Activated naive CD8-positive, alpha-beta T cell treated with anti-CD3 and anti-CD28 coated beads, Interleukin-2, amount 50 U/mL, for 16 hours (primary cell): ENCODE data around the gene STARD13.

ENCODE experiments used
- DNase-seq: peaks from one replicate; pipeline ENCODE4 v3.0.0-alpha.2; 2020; ENCODE audit warnings: low read depth, low spot score

The STARD13 gene

DNA sequence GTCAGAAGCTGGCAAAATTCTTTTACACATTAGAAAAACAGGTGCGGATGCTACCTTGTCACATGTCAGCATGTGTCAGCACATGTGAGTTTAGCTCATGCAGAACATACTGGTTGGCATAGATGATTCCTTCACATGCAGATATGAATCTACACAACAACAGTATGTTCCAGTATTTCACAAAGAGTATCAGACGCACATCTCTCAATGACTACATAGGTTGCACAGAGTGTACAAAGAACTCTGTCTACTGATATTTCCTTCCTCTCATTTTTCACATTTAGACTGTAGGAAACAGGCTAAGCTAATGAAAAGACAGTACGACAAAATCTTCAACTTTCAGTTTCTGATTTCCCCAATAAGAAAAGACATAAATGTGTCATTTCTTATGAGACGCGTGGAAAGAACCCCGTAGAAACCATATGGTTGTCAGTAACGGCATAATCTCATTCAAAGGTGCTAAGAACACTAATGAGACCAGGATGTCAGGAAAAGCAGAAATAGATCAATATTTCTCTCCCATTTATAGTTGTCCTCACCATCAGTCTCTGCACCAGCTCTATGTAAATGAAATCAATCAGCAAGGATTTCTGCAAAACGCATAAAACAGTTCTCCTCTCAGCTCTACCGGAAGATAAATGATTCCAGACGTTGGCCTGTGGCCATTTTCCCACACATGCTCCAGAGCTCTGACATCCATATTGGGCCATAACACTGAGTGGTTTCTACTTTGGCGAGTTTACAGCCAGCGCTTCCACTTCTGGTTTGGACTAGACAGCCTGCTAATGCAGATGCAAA is 81.2 kb downstream of the STARD13 start:
- DNase-seq: no peak

DNA sequence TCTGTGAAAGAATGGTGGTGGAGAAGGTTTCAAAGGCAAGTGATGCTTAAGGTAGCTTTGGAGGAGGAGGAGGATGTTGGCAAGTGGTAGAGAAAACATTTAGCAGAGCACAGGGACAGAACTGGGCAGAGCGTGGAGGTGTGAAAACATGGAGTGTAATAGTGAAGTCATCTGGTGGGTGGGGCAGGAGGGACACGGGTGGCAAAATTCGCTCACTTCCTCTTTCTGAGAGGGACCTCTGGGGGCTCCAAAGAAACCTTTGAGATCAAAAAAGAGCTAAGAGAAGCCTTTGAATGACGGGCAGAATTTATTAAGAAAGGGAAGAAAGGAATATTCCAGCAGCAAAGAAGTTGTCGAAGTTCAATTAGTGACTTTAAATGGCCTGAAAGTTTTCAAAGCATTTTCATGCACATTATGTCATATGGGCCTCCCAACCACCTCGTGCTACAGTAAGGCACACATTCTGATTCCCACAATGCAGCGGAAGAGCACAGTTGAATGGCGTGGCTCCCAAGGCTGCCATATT is 82.8 kb downstream of the STARD13 start:
- no peak for DNase-seq

DNA sequence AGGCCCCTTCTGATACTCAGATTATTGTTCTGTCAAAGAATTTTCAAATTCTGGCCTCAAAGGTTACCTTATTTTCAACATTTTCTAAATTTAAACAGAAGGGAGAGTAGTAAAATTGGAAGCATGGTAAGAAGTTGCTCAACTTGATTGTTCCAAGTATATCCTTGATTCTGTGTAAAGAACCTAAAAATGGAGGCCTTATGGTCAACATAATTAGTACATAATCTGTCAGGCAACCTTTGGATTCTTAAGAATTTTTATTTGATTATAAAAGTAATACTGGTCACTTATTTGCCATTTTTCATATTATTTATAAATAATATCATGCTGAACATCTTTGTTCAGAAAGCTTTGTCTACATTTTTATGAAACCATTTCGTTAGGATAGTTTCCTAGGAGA is 83.9 kb downstream of the STARD13 start:
- no peak for DNase-seq

DNA sequence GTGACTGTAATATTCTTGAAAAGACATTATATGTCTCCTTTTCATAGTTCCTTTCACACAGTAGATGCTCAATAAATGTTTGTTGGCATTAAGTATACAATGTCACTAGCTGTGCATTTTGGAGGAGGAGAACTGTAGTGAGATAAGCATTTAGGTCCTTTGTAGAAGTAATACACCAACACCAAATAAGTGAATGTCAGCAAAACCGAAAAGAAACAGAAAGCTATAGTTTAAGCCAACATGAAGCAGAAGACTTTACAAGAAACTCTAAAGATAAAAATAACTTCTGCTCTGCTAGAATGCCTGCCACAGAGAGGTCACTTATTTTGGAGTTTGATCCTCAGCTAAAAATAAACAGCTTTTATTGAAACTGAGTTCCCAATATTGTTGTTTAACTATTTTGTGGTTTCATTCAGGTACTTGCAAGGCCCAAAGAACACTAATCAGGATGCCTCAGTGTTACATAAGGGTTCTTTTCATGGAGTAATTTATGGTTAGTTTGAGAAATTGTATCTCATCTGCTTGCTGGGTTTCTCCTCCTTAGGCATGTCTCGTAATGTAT is 86.2 kb downstream of the STARD13 start:
- DNase-seq: no peak

DNA sequence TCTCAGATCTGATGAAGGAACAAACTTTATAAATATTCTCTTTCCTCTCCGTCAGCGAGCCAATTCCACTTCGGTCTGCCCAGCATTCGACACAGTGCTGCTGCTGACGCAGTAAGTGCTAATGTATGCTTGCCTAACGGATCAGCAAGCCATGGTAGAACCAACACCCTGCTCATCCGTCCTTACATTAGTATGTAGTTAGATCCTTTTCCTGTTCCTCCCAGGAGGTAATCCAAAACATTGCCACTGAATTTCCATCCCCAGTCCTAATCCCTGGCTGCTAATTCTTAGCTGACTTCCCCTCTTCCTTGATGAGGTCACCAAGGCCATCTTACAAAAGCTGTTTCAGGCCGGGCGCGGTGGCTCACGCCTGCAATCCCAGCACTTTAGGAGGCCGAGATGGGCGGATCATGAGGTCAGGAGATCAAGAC is 88.0 kb downstream of the STARD13 start:
- DNase-seq: no peak

DNA sequence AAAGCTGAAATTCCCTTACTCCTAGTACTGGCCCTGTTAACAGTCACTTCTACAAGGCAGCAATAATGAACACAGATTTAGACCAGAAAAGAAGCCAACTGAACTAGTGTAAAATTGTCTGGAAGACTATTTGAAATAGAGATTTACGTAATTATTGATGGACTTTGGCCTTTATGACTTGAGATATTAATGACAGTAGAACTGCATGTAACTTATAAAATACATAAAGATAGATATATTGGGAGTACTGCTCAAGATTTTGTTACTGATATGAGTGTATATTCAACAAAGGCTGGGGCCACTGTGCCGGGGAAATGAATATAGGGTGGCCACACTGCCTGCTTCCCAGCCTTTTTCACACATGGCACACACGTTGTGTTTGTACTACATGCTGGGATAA is 88.8 kb downstream of the STARD13 start:
- DNase-seq: no peak

DNA sequence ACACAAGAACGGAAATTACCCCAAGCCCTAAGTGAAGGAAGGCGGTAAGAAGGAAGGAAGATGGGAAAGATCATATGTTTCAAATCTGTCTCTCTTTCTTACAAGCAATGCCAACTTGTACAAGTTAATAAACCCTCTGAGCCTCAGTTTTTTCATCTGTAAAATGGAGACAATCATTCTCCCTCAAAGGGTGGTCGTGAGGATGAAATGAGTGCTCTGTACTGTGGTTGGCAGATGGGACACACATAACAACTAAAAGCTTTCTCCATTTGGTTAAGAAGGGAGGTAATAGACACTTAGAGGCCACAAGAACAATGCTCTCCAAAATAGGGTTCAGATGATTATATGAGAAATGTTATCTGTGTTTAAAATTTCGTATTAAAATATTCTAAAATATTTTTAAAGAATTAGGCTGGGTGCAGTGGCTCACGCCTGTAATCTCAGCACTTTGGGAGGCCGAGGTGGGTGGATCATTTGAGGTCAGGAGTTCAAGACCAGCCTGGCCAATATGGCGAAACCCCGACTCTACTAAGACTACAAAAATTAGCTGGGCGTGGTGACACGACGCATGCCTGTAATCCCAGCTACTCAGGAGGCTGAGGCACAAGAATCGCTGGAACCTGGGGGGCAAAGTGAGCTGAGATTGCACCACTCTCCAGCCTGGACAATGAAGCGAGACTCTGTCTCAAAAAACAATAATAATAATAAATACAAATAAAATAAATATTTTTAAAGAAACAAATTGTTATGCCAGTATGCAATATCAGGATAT is 89.7 kb downstream of the STARD13 start:
- DNase-seq: no peak

DNA sequence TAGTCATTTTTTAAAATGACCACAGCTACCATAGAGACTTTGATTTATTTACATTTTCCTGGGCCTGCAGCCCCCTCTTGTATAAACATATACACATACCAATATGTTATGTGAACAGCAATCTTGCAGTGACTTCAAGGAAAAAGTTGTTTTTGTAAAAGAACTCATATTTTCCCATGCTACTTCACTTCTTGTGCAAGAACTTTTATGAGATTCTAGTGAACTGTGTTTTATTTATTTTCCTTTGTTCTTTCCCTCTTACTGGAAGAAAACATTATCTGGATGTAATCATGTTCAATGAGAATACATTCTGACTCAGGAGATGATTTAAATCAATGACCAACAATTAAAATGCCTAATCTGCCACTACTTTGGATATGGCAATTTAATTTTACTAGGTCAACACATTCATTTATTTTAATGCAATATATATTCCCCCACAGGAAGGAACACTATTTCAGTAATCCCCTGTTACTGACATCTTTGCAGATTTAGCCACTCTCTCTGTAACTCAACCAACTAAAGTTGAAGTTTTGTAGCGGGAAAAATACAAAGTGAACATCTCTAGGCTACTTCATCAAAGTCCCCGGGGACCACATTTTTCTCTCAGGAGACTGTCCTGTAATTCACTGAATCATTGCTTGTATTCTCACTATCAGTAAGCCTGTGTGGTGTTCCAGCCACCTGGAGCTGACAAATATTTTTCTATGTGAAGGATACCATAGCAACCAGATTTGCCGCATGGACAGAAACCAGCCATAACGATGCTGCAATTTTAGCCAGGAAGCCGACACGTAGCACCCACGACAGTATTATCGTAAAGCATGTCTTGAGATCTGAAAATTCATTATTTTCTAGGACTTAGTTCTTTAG is 90.5 kb downstream of the STARD13 start:
- no peak for DNase-seq

DNA sequence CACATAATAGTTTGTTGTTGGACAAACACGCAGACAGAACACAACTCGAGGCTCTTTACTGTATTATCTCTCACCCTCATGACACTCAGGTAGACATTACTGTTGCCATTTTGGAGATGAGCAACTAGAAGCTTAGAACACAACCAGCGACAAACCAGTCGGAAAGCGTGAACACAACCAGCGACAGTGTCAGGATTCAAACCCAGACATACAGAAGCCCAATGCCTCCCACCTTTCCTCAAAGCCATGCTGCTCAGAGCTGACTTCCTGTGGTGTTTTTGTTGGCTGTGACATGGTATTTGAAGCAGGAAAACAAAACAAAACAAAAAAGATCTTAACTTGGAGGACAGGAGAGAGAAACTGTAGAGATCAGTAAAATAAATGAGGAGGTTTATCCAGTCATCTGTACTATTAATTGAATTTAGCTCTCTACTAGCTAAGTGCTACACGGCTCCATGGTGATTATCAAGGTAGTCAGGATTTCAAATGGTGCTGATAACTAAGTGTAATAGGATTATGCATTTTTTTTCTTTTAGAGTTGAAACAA is 92.1 kb downstream of the STARD13 start:
- no peak for DNase-seq

DNA sequence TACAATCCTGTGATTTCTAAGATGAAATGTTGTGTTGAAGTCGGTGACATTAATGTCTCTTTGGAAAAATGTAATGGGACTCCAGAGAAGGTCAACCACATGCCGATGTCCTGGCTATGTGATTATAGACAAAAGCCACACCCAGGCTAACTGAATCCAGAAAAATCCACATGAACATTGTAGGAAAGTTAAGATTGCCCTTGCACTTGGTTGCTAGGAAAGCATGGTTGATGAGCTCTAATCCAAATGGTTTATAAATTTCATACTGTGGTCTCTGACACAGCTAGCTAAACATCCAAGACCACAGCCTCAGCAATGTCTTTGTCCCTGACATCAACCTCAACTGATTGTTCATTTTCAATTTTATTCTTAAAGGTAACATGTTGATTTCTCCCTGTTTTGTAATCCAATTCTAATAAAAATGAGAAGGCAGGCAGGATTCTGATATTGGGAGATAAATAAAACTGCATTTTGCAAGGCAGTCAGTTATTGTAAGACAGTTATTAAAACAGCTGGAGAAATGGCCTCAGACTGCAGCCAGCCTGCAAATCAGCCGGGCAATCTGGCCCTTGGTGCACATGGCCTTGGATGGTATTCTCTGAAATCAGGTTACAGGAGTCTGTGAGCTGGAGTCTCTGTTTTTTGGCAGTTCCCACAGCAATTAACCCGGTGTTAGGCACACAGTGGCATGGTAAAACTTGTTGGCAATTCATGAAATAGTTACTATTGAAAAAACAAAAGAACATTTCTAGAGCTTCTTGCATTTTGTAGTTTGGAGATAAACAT is 93.9 kb downstream of the STARD13 start:
- no peak for DNase-seq

DNA sequence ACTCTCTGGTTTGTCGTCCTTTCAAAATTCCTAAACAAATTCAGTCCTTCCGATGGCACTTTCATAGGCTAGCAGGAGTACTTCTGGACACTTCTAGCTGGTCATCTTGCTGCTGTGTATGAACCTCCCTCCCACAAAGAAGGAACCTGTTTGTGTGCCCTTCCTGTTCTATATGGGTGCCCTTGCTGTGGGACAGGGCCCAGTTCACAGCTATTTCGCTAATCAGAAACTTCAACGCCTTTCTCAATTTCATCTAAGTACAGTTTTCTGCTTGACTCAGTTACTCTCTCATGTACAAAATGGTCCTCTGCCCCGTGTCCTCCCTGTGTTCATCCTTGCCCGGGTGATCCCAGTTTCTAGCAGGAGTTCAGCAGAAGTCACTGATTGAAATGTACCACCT is 96.1 kb downstream of the STARD13 start:
- no peak for DNase-seq

DNA sequence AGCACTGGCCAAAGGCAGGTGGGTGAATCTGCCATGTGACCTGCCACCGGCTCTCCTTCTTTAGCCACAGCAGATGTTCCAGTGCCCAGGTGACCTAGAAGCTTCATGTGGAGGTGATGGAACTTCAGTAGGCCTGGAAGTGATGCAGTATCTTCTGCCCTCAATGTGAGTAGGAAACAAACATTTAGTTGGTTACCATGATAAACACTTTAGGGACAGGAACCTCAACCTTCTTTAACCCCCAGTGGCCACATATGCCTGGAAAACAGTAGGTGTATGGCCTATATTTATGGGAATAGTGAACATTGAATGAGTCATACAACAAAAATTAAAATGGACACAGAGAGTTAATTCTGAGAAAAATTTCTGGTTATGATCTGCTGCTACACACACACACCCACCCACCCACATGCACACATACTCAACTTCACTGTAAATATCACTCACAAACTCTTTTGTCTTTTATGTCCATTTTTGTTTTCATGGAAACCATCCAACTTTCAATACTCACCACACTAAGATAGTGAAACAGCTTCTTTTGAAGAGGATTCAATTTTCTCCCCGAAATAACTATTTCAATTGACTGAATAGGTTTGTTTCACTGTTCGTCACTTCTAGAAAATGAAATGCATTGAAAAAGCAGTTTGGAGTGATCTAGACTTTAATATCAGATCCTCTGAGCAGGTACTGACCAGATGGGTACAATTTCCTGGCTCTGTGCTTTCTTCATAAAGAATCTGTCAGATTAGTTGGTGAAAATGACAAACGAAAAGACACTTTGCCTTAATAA is 97.3 kb downstream of the STARD13 start:
- no peak for DNase-seq

DNA sequence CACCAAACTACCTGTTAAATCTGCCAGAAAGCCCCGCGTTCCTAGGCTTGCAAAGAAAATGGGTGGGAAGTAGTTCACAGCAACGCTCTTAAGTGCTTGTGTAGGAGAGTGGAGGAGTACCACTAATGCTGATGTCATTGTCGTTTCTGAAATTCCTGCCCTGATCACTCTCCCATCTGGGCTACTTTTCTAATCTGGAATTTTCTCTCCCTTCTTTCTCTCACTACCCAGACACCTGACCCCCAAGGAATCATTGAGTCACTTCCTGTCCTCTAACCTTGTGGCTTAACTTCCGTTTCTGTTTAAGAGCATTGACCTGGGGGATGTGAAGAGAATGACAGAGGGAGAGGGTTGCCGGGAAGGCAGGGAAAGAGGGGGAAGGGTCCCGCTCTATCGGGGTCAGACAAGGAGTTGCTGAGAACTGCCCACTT is 98.7 kb downstream of the STARD13 start:
- no peak for DNase-seq

DNA sequence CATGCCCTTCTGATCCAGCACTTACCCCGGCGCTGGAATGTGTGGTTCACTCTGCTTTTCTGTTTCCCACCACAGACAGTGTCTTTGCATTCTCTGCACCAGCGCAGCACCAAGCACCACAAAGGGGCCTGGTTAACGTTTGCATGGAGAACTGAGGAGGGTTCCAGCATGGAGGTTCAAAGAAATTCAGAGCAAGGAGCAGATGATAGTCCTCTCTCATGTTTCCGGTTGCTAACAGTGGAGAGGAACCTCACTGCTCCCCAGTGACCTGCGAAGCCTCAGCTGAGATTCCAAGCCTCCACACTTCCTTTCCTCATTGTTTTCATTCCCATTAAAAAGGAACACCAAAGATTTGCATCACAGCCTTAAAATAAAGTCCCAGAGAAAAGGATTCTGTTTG is 99.7 kb downstream of the STARD13 start:
- no peak for DNase-seq

DNA sequence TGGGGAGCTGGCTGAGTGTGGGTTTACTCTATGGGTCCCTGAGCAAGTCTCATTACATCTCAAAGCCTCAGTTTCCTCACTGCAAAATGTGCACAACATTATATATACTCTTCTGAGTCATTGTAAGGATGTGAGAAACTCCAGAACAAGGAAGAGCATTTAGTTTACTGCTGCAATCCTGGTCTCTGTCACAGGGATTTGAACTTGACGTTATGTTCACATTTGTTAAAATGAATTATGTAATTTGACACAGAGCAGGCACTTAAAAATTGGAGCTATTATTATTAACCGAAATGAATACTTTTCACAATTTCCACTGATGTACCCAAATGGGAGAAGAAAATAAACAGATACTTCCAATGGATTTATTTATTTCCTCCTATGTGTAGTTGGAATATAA is 101.0 kb downstream of the STARD13 start:
- no peak for DNase-seq

DNA sequence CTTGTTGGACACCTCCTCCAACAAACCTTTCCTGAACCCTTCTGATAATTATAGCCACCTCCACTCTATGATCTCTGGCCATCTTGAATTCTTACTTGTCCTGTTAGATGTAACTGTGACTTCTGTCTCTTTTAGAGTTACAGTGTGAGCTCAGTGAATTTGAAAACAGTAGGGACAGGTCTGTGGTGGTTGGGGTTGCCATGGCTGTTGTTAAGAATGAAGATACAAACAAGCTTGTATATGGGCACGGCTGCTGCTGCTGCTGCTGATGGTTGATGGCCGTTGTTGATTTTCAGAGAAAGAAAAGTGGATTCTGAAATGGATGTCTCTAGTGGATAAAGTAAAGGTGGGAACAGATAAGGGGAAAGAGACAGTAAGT is 101.5 kb downstream of the STARD13 start:
- DNase-seq: no peak

DNA sequence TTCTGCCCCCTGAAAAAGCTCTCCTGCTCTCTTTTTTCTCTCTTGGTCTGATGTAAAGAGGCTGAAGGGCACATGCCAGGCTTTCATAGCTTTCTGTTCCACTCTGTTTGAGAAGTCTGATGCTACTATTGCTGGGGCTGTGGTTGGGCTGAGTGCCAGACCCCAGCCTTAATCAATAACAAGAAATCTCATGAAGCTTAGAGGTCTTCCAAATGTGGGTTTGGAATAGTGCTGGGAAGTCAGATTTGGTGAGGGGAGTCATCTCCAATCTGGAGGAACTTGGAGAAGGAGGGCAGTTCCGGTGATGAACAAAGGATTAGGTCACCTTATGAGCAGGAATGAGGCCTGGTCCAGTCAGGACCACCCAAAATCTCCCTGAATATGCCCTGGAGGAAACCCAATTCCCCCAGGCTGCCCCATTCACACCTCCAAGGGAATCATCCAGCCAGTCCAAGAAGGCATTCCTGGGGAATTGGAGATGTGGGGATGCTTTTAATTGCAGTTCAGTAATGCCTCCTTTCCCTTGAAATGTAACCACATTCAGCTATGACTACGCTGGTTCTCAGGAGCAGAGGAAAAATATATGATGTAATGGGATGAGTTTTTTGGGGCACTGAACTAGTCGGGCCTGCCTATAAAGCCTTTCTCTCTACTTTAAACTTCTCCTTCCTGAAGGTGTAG is 102.0 kb downstream of the STARD13 start:
- no peak for DNase-seq

DNA sequence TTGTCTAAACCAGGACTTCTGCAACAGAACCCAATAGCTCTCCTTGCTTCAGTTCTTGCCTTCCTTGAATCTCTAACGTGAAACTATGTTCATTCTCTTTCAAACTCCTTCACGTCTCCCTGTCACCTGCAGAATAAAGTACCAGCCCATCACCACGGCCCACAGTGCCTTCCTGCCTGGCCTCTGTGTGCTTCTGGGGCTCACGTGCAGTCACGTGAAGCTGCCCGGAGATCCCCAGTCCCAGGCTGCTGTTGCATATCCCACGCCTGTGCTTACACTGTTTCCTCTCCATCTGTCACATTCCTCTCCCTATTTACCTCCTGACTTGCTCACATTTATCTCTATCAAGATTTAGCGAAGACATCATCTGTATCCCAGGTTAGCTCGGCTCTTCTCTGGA is 102.8 kb downstream of the STARD13 start:
- DNase-seq: no peak

DNA sequence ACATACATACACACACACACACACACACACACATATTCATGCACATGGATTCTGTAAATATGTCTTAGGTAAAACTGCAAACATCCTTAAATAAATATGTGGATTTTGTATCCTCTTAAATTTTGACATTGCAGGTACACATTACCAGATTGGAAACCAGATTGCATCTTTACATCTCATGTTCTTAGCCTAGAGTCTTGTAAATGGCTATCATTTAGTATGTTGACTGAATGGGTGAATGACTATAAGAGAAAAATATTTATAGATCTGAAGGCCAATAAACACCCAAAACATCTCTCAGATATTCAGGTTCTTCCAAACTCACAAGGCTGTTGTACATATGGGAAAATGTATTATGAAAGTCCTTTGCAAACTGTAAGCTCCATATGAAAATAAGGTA is 104.3 kb downstream of the STARD13 start:
- DNase-seq: no peak
